Measurements from ENCODE around the gene ZBTB20.
"Not testable (repeated sequence)": the region's sequence is repeated elsewhere in the genome, so short reads cannot be mapped to it uniquely, and the experiment has no call there.

The ZBTB20 gene

GRCh38 chr3:115146418-115147328 is at the start of gene ZBTB20:
ZBTB20 (minus strand) TSS chr3:115147288.
- TF ChIP-seq CTCF (IDR thresholded peaks at IDR 0.05; ENCODE audit: low read depth, low read length, missing control alignments), result no peak
- no peak for DNase-seq (ENCODE audit: extremely low read depth, low read depth)
- H3K4me3 ChIP-seq (replicated peaks; ENCODE audit: low read depth, low read length), result peak within 1 kb of the TSS; percentile 75

- DNase-seq (ENCODE audit: extremely low read depth, low read depth), result no peak
- no peak for TF ChIP-seq CTCF (IDR thresholded peaks at IDR 0.05; ENCODE audit: low read depth, low read length, missing control alignments)
- H3K4me3 ChIP-seq (replicated peaks; ENCODE audit: low read depth, low read length), result no peak overlapping the region
Observed at GRCh38 chr3:115194476-115194875, 47.4 kb upstream of the ZBTB20 start.

- DNase-seq (ENCODE audit: extremely low read depth, low read depth), result no peak
- no peak overlapping the region for H3K4me3 ChIP-seq (replicated peaks; ENCODE audit: low read depth, low read length)
- TF ChIP-seq CTCF (IDR thresholded peaks at IDR 0.05; ENCODE audit: low read depth, low read length, missing control alignments), result no peak
Observed at GRCh38 chr3:115190747-115191146, 43.7 kb upstream of the ZBTB20 start.

GRCh38 chr3:115187149-115187757 is 40.2 kb upstream of the ZBTB20 start:
- TF ChIP-seq CTCF (IDR thresholded peaks at IDR 0.05; ENCODE audit: low read depth, low read length, missing control alignments), result no peak
- DNase-seq (ENCODE audit: extremely low read depth, low read depth), result no peak
- no peak overlapping the region for H3K4me3 ChIP-seq (replicated peaks; ENCODE audit: low read depth, low read length)

GRCh38 chr3:115186351-115187148 is 39.5 kb upstream of the ZBTB20 start:
- DNase-seq (ENCODE audit: extremely low read depth, low read depth), result no peak
- no peak overlapping the region for H3K4me3 ChIP-seq (replicated peaks; ENCODE audit: low read depth, low read length)
- no peak for TF ChIP-seq CTCF (IDR thresholded peaks at IDR 0.05; ENCODE audit: low read depth, low read length, missing control alignments)

GRCh38 chr3:115184859-115185572 is 37.9 kb upstream of the ZBTB20 start:
- not testable (repeated sequence) for H3K4me3 ChIP-seq (replicated peaks; ENCODE audit: low read depth, low read length); DNase-seq (ENCODE audit: extremely low read depth, low read depth)

- not testable (repeated sequence) for H3K4me3 ChIP-seq (replicated peaks; ENCODE audit: low read depth, low read length); DNase-seq (ENCODE audit: extremely low read depth, low read depth)
Observed at GRCh38 chr3:115178930-115179329, 31.8 kb upstream of the ZBTB20 start.

Measured in HFF-Myc (cell line).